NCI-H2196 treated with DMSO at 0.1 percent for 48 hours (cell line): Measurements from ENCODE around the gene IP6K3.

Experiments used
- DNase-seq: peaks from one replicate; lab custom pipeline; 2025; ENCODE audit not compliant: unreplicated experiment; lab: John Stamatoyannopoulos, UW

Gene IP6K3

GRCh38 chr6:33677143-33677660, 69.5 kb downstream of the IP6K3 start:
- DNase-seq: no peak

- no peak for DNase-seq
Observed at GRCh38 chr6:33676416-33677142, 70.1 kb downstream of the IP6K3 start.

GRCh38 chr6:33675968-33676367, 70.7 kb downstream of the IP6K3 start:
- no peak for DNase-seq

- DNase-seq: no peak
Observed at GRCh38 chr6:33673851-33674250, 72.9 kb downstream of the IP6K3 start.

GRCh38 chr6:33672808-33673207, 73.9 kb downstream of the IP6K3 start:
- DNase-seq: no peak

- no peak for DNase-seq
Observed at GRCh38 chr6:33671744-33672072, 75.0 kb downstream of the IP6K3 start.
